ENCODE measurements around the gene CNTNAP2.
"Not testable (repeated sequence)": the region's sequence is repeated elsewhere in the genome, so short reads cannot be mapped to it uniquely, and the experiment has no call there.

DNA sequence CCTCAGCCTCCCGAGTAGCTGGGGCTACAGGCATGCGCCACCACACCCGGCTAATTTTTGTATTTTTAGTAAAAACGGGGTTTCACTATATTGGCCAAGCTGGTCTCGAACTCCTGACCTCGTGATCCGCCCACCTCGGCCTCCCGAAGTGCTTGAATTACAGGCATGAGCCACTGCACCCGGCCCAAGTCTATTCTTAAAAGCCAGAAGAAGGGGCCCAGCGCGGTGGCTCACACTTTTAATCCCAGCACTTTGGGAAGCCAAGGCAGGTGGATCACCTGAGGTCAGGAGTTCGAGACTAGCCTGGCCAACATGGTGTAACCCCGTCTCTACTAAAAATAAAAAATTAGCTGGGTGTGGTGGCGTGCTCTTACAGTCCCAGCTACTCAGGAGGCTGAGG, 2348.8 kb downstream of the CNTNAP2 start:
- TF ChIP-seq, protein P1, sequence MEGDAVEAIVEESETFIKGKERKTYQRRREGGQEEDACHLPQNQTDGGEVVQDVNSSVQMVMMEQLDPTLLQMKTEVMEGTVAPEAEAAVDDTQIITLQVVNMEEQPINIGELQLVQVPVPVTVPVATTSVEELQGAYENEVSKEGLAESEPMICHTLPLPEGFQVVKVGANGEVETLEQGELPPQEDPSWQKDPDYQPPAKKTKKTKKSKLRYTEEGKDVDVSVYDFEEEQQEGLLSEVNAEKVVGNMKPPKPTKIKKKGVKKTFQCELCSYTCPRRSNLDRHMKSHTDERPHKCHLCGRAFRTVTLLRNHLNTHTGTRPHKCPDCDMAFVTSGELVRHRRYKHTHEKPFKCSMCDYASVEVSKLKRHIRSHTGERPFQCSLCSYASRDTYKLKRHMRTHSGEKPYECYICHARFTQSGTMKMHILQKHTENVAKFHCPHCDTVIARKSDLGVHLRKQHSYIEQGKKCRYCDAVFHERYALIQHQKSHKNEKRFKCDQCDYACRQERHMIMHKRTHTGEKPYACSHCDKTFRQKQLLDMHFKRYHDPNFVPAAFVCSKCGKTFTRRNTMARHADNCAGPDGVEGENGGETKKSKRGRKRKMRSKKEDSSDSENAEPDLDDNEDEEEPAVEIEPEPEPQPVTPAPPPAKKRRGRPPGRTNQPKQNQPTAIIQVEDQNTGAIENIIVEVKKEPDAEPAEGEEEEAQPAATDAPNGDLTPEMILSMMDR (IDR thresholded peaks at IDR 0.05), result not testable (repeated sequence)
- not testable (repeated sequence) for TF ChIP-seq EP300, POLR2A, POLR2AphosphoS5 (IDR thresholded peaks at IDR 0.05)

All from stomach (tissue), 4 donors.